ENCODE measurements around the gene ASIC1. TPM values are rescaled to one million over a fixed set of nuclear protein-coding genes. Genes with fewer than 3 reads are reported as not detected.

ASIC1 gene
- total RNA-seq, 1 donor from 2014 or later, result 8.1 TPM

GRCh38 chr12:50072198-50072907, 15.0 kb downstream of the ASIC1 start:
- H3K27ac ChIP-seq (ENCODE audit: low read depth, low read length), result no peak overlapping the region
- TF ChIP-seq CTCF (IDR thresholded peaks at IDR 0.05; ENCODE audit: insufficient read depth, low read depth, low read length), result no peak
- no peak for TF ChIP-seq EZH2 (IDR thresholded peaks at IDR 0.05; ENCODE audit: insufficient read depth, low read length)
- H3K9me3 ChIP-seq (ENCODE audit: insufficient read depth, low read depth, low read length), result no peaks in the 10 kb centered on the region
- Mint-ChIP-seq H3K4me3 (ENCODE audit: unreplicated experiment) (peak overlapping the region; percentile 54), H3K27ac (ENCODE audit: unreplicated experiment) (peak overlapping the region; percentile 47), H3K27me3 (ENCODE audit: low read depth, unreplicated experiment) (peaks cover 6% of the 10 kb centered on the region), H3K36me3 (ENCODE audit: low read depth, unreplicated experiment) (no peaks in the 10 kb centered on the region), H3K4me1 (ENCODE audit: low read depth, unreplicated experiment) (peaks cover 17% of the 10 kb centered on the region), H3K9me3 (ENCODE audit: unreplicated experiment) (peaks cover 2% of the 10 kb centered on the region)
- no peak overlapping the region for H3K9ac ChIP-seq (ENCODE audit: low read length)
- H3K4me1 ChIP-seq (ENCODE audit: insufficient read depth, low read length), result peaks cover 7% of the 10 kb centered on the region
- H2AFZ ChIP-seq (ENCODE audit: low read depth, low read length), result no peak overlapping the region
- DNase-seq (ENCODE audit: low read depth) (no peak), FAIRE-seq (no peak)
- H3K36me3 ChIP-seq (ENCODE audit: insufficient read depth, low read length), result no peaks in the 10 kb centered on the region
- no peak overlapping the region for H3K4me3 ChIP-seq (ENCODE audit: insufficient read depth, low read depth, low read length)
- H3K27me3 ChIP-seq (ENCODE audit: insufficient read depth, low read length), result no peaks in the 10 kb centered on the region
- H3K4me2 ChIP-seq (ENCODE audit: low read length), result no peak overlapping the region
- no peaks in the 10 kb centered on the region for H4K20me1 ChIP-seq (ENCODE audit: insufficient read depth, low read length)
- no peaks in the 10 kb centered on the region for H3K79me2 ChIP-seq (ENCODE audit: insufficient read depth, low read length)

- no peak overlapping the region for H3K9ac ChIP-seq (ENCODE audit: low read length)
- no peaks in the 10 kb centered on the region for H4K20me1 ChIP-seq (ENCODE audit: insufficient read depth, low read length)
- no peak overlapping the region for H3K27ac Mint-ChIP-seq (ENCODE audit: unreplicated experiment)
- DNase-seq (ENCODE audit: low read depth) (no peak), FAIRE-seq (no peak)
- H3K9me3 Mint-ChIP-seq (ENCODE audit: unreplicated experiment), result peaks cover 2% of the 10 kb centered on the region
- no peak overlapping the region for H2AFZ ChIP-seq (ENCODE audit: low read depth, low read length)
- no peaks in the 10 kb centered on the region for H3K36me3 ChIP-seq (ENCODE audit: insufficient read depth, low read length)
- peaks cover 17% of the 10 kb centered on the region for H3K4me1 Mint-ChIP-seq (ENCODE audit: low read depth, unreplicated experiment)
- H3K4me2 ChIP-seq (ENCODE audit: low read length), result no peak overlapping the region
- H3K4me3 ChIP-seq (ENCODE audit: insufficient read depth, low read depth, low read length), result no peak overlapping the region
- H3K79me2 ChIP-seq (ENCODE audit: insufficient read depth, low read length), result no peaks in the 10 kb centered on the region
- no peaks in the 10 kb centered on the region for H3K27me3 ChIP-seq (ENCODE audit: insufficient read depth, low read length)
- peaks cover 7% of the 10 kb centered on the region for H3K4me1 ChIP-seq (ENCODE audit: insufficient read depth, low read length)
- H3K27me3 Mint-ChIP-seq (ENCODE audit: low read depth, unreplicated experiment), result peaks cover 13% of the 10 kb centered on the region
- H3K27ac ChIP-seq (ENCODE audit: low read depth, low read length), result no peak overlapping the region
- H3K36me3 Mint-ChIP-seq (ENCODE audit: low read depth, unreplicated experiment), result no peaks in the 10 kb centered on the region
- no peaks in the 10 kb centered on the region for H3K9me3 ChIP-seq (ENCODE audit: insufficient read depth, low read depth, low read length)
- TF ChIP-seq CTCF (IDR thresholded peaks at IDR 0.05; ENCODE audit: insufficient read depth, low read depth, low read length) (no peak), EZH2 (IDR thresholded peaks at IDR 0.05; ENCODE audit: insufficient read depth, low read length) (no peak)
- H3K4me3 Mint-ChIP-seq (ENCODE audit: unreplicated experiment), result no peak overlapping the region
Observed at GRCh38 chr12:50073206-50073605, 15.8 kb downstream of the ASIC1 start.

- Mint-ChIP-seq H3K9me3 (ENCODE audit: unreplicated experiment) (peaks cover 2% of the 10 kb centered on the region), H3K4me3 (ENCODE audit: unreplicated experiment) (no peak overlapping the region), H3K27ac (ENCODE audit: unreplicated experiment) (no peak overlapping the region), H3K27me3 (ENCODE audit: low read depth, unreplicated experiment) (peaks cover 17% of the 10 kb centered on the region), H3K4me1 (ENCODE audit: low read depth, unreplicated experiment) (peaks cover 17% of the 10 kb centered on the region), H3K36me3 (ENCODE audit: low read depth, unreplicated experiment) (no peaks in the 10 kb centered on the region)
- FAIRE-seq (no peak), DNase-seq (ENCODE audit: low read depth) (no peak)
- Histone ChIP-seq H3K27me3 (ENCODE audit: insufficient read depth, low read length) (no peaks in the 10 kb centered on the region), H3K9ac (ENCODE audit: low read length) (no peak overlapping the region), H3K79me2 (ENCODE audit: insufficient read depth, low read length) (no peaks in the 10 kb centered on the region), H4K20me1 (ENCODE audit: insufficient read depth, low read length) (no peaks in the 10 kb centered on the region), H2AFZ (ENCODE audit: low read depth, low read length) (no peak overlapping the region), H3K27ac (ENCODE audit: low read depth, low read length) (no peak overlapping the region), H3K4me3 (ENCODE audit: insufficient read depth, low read depth, low read length) (no peak overlapping the region), H3K36me3 (ENCODE audit: insufficient read depth, low read length) (no peaks in the 10 kb centered on the region), H3K9me3 (ENCODE audit: insufficient read depth, low read depth, low read length) (no peaks in the 10 kb centered on the region), H3K4me1 (ENCODE audit: insufficient read depth, low read length) (peaks cover 7% of the 10 kb centered on the region), H3K4me2 (ENCODE audit: low read length) (no peak overlapping the region)
- TF ChIP-seq CTCF (IDR thresholded peaks at IDR 0.05; ENCODE audit: insufficient read depth, low read depth, low read length), result no peak
- no peak for TF ChIP-seq EZH2 (IDR thresholded peaks at IDR 0.05; ENCODE audit: insufficient read depth, low read length)
Observed at GRCh38 chr12:50073712-50074111, 16.3 kb downstream of the ASIC1 start.
